ENCODE measurements around the gene UBXN10.
"Not testable (repeated sequence)": the region's sequence is repeated elsewhere in the genome, so short reads cannot be mapped to it uniquely, and the experiment has no call there.

Gene UBXN10

GRCh38 chr1:20212685-20213331 lies 26.9 kb downstream of the UBXN10 start:
- TF ChIP-seq TAF1 (IDR thresholded peaks at IDR 0.05; ENCODE audit: borderline replicate concordance, low read depth, low read length) (no peak), POLR2A (IDR thresholded peaks at IDR 0.05; ENCODE audit: low read depth, low read length) (no peak), POLR2AphosphoS5 (IDR thresholded peaks at IDR 0.05; ENCODE audit: low read depth, low read length) (no peak)
- FAIRE-seq (no peak), DNase-seq (ENCODE audit: insufficient read length) (peak; percentile 40)

GRCh38 chr1:20215716-20216115 lies 29.8 kb downstream of the UBXN10 start:
- no peak for TF ChIP-seq POLR2AphosphoS5 (IDR thresholded peaks at IDR 0.05; ENCODE audit: low read depth, low read length)
- no peak for TF ChIP-seq TAF1 (IDR thresholded peaks at IDR 0.05; ENCODE audit: borderline replicate concordance, low read depth, low read length)
- TF ChIP-seq POLR2A (IDR thresholded peaks at IDR 0.05; ENCODE audit: low read depth, low read length) = no peak
- FAIRE-seq (no peak), DNase-seq (ENCODE audit: insufficient read length) (no peak)

- FAIRE-seq = no peak
- no peak for TF ChIP-seq POLR2AphosphoS5 (IDR thresholded peaks at IDR 0.05; ENCODE audit: low read depth, low read length)
- TF ChIP-seq TAF1 (IDR thresholded peaks at IDR 0.05; ENCODE audit: borderline replicate concordance, low read depth, low read length) = no peak
- TF ChIP-seq POLR2A (IDR thresholded peaks at IDR 0.05; ENCODE audit: low read depth, low read length) = no peak
Measured at GRCh38 chr1:20216574-20216973, 30.7 kb downstream of the UBXN10 start.

GRCh38 chr1:20219053-20219452 lies 33.2 kb downstream of the UBXN10 start:
- not testable (repeated sequence) for DNase-seq (ENCODE audit: insufficient read length); FAIRE-seq

More at GRCh38 chr1:20216574-20216973, 30.7 kb downstream of the UBXN10 start:
- peak; percentile 29 for DNase-seq (ENCODE audit: insufficient read length)

GRCh38 chr1:20220036-20220435 lies 34.1 kb downstream of the UBXN10 start:
- TF ChIP-seq TAF1 (IDR thresholded peaks at IDR 0.05; ENCODE audit: borderline replicate concordance, low read depth, low read length) (no peak), POLR2AphosphoS5 (IDR thresholded peaks at IDR 0.05; ENCODE audit: low read depth, low read length) (no peak), POLR2A (IDR thresholded peaks at IDR 0.05; ENCODE audit: low read depth, low read length) (no peak)
- FAIRE-seq (no peak), DNase-seq (ENCODE audit: insufficient read length) (no peak)

- FAIRE-seq = no peak
- DNase-seq (ENCODE audit: insufficient read length) = no peak
- no peak for TF ChIP-seq POLR2A (IDR thresholded peaks at IDR 0.05; ENCODE audit: low read depth, low read length)
- TF ChIP-seq TAF1 (IDR thresholded peaks at IDR 0.05; ENCODE audit: borderline replicate concordance, low read depth, low read length) = no peak
- TF ChIP-seq POLR2AphosphoS5 (IDR thresholded peaks at IDR 0.05; ENCODE audit: low read depth, low read length) = no peak
Measured at GRCh38 chr1:20223106-20223505, 37.2 kb downstream of the UBXN10 start.

GRCh38 chr1:20223551-20224419 lies 37.9 kb downstream of the UBXN10 start:
- no peak for FAIRE-seq
- TF ChIP-seq POLR2AphosphoS5 (IDR thresholded peaks at IDR 0.05; ENCODE audit: low read depth, low read length) (no peak), POLR2A (IDR thresholded peaks at IDR 0.05; ENCODE audit: low read depth, low read length) (no peak)
- DNase-seq (ENCODE audit: insufficient read length) = no peak

- no peak for TF ChIP-seq TAF1 (IDR thresholded peaks at IDR 0.05; ENCODE audit: borderline replicate concordance, low read depth, low read length)
- TF ChIP-seq POLR2AphosphoS5 (IDR thresholded peaks at IDR 0.05; ENCODE audit: low read depth, low read length) = no peak
- DNase-seq (ENCODE audit: insufficient read length) (no peak), FAIRE-seq (no peak)
Measured at GRCh38 chr1:20224546-20224945, 38.6 kb downstream of the UBXN10 start.

- DNase-seq (ENCODE audit: insufficient read length) = no peak
- TF ChIP-seq POLR2AphosphoS5 (IDR thresholded peaks at IDR 0.05; ENCODE audit: low read depth, low read length) (no peak), POLR2A (IDR thresholded peaks at IDR 0.05; ENCODE audit: low read depth, low read length) (no peak), TAF1 (IDR thresholded peaks at IDR 0.05; ENCODE audit: borderline replicate concordance, low read depth, low read length) (no peak)
- no peak for FAIRE-seq
Measured at GRCh38 chr1:20227704-20228103, 41.8 kb downstream of the UBXN10 start.

- TF ChIP-seq POLR2AphosphoS5 (IDR thresholded peaks at IDR 0.05; ENCODE audit: low read depth, low read length) = no peak
- DNase-seq (ENCODE audit: insufficient read length) = no peak
- no peak for FAIRE-seq
Measured at GRCh38 chr1:20228314-20228825, 42.5 kb downstream of the UBXN10 start.

GRCh38 chr1:20229171-20229570 lies 43.3 kb downstream of the UBXN10 start:
- TF ChIP-seq POLR2A (IDR thresholded peaks at IDR 0.05; ENCODE audit: low read depth, low read length) (no peak), POLR2AphosphoS5 (IDR thresholded peaks at IDR 0.05; ENCODE audit: low read depth, low read length) (no peak), TAF1 (IDR thresholded peaks at IDR 0.05; ENCODE audit: borderline replicate concordance, low read depth, low read length) (no peak)
- DNase-seq (ENCODE audit: insufficient read length) = no peak
- FAIRE-seq = no peak

GRCh38 chr1:20232564-20232963 lies 46.7 kb downstream of the UBXN10 start:
- FAIRE-seq; DNase-seq (ENCODE audit: insufficient read length): not testable (repeated sequence)

All from GM12892 (cell line).